ENCODE measurements around the gene GRIK3.

DNA sequence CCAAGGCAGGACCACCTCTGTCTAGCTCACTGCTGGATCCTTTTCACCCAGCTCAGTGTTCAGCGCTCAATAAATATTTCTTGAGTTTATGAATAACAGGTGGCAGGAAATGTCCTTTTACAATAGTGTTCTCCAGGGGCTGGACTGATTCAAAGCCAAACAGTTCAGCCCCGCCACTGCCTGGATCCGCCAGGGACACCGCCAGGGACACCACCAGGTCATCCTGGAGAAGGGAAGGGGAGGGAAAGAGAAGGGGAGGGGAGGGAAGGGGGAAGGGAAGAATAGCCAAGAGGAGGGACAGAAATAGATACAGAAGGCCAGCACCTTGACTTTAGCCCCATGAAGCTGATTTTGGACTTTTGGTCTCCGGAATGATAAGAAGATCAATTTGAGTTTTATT is 255.6 kb downstream of the GRIK3 start:
- no peak for TF ChIP-seq EZH2phosphoT487 (IDR thresholded peaks at IDR 0.05; ENCODE audit: low read depth)
- TF ChIP-seq, protein P1, sequence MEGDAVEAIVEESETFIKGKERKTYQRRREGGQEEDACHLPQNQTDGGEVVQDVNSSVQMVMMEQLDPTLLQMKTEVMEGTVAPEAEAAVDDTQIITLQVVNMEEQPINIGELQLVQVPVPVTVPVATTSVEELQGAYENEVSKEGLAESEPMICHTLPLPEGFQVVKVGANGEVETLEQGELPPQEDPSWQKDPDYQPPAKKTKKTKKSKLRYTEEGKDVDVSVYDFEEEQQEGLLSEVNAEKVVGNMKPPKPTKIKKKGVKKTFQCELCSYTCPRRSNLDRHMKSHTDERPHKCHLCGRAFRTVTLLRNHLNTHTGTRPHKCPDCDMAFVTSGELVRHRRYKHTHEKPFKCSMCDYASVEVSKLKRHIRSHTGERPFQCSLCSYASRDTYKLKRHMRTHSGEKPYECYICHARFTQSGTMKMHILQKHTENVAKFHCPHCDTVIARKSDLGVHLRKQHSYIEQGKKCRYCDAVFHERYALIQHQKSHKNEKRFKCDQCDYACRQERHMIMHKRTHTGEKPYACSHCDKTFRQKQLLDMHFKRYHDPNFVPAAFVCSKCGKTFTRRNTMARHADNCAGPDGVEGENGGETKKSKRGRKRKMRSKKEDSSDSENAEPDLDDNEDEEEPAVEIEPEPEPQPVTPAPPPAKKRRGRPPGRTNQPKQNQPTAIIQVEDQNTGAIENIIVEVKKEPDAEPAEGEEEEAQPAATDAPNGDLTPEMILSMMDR (IDR thresholded peaks at IDR 0.05; ENCODE audit: low read depth, low read length) = no peak
